AG04449 (cell line): ENCODE measurements around the gene DPEP2NB.
"Not testable (repeated sequence)": the region's sequence is repeated elsewhere in the genome, so short reads cannot be mapped to it uniquely, and the experiment has no call there.

Experiments
- CTCF ChIA-PET: fragments of 350-600 bp; formaldehyde crosslinking; extraction: SDS; loops from one replicate; lab custom pipeline; 2021; ENCODE audit warnings: antibody characterized with exemption; lab: Yijun Ruan, JAX
- POLR2A ChIA-PET: fragments of 400-600, 350-600 bp; formaldehyde crosslinking; extraction: SDS; loops from one replicate; lab custom pipeline; 2020; ENCODE audit warnings: antibody characterized with exemption, inconsistent platforms; lab: Yijun Ruan, JAX
- DNase-seq: peaks from one replicate; pipeline ENCODE4 v3.0.0-alpha.2; 2010; ENCODE audit warnings: low read depth, low spot score
- H3K4me3 ChIP-seq: 2 replicates; pipeline ENCODE4 v1.5.1; 2011; ENCODE audit warnings: low read depth, mild to moderate bottlenecking, control low read depth, low read length
- CTCF ChIP-seq: IDR thresholded peaks from one replicate; pipeline ENCODE4 v1.5.1; 2011; ENCODE audit warnings: mild to moderate bottlenecking, moderate library complexity, low read length, control low read depth, inconsistent platforms; ENCODE audit not compliant: insufficient read depth; ENCODE audit errors: missing control alignments

DPEP2NB gene

DNA sequence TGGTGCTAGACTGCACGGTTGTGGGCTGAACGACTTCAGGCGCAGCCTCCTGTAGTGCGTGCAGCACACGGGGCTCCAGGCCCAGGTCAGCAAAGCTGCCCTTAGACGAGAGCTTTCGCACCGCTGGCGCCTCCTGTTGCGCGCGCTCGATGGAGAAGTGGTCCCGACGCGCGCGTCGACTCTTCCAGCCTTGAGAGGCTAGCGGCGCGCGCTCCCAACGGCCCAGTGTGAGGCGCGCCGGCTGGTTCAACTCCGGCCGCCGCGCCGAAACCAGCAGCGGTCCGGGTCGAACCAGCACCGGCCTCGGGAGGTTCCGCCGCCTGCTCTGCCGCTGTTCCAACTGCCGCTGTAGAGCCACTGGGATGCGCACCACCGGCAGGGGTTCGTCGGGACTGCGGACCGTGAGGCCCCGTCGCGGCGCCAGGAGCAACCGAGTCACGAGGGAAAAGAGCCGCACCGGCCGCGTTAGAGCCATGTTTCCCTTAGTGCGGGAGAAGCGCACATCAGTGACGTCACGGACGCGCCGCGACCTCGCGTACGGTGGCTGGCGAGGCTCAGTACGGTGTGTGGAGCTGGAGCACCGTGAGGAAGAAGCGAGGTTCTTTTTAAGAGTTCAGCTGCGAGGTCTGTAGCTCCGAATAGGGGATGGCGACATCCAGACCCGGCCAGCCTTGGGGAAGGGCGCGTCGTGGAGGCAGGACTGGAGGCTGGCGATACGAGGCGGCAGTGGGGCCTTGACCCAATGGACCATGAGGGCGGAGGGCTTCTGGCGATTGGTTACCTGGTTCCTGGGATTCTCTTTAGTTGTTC is 7.2 kb upstream of the DPEP2NB start, which contains the start of the genes DDX28 and DUS2:
Gene DDX28 (minus strand): TSS at position 505 of the 810 bp plus-strand sequence. CDS start 30 bp downstream, at position 475.
Gene DUS2 (plus strand): TSS at position 557 of the 810 bp plus-strand sequence. CDS start 14,740 bp downstream, outside the sequence.
- H3K4me3 ChIP-seq, result peak within 1 kb of the TSS; percentile 99
- no peak for TF ChIP-seq CTCF
- DNase-seq, result peak; percentile 38
- CTCF ChIA-PET, result interaction anchor here (0.7 to 3.3 kb wide), 8 partner anchors 9 to 207 kb away, joined by 3 to 25 read pairs (median 3); no protein-coding TSS in a partner anchor
- POLR2A ChIA-PET, result interaction anchor here (0.5 to 1.6 kb wide), 4 partner anchors 8 to 208 kb away, joined by 3 to 5 read pairs (median 3); no protein-coding TSS in a partner anchor

DNA sequence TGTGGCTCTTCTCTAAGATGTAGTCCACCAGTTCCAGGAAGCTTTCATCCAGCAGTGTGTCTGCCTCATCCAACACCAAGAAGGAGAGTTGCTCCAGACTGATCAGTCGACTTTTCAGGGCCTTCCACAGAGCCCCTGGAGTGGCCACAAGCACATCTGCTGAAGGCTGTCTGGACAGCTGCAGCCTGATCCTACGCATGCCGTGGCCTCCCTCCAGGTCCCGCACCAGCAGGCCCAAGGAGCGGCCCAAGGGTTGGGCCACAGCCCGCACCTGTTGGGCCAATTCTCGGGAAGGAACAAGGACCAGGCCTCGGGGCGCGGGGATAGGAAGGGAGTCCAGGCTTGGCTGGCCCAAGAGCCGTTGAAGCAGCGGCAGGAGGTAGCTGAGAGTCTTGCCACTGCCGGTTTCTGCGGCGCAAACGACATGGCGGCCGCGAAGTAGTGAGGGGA is 6.6 kb upstream of the DPEP2NB start:
- TF ChIP-seq CTCF, result no peak
- CTCF ChIA-PET, result interaction anchor here (0.8 to 3.3 kb wide), 6 partner anchors 12 to 207 kb away, joined by 3 to 25 read pairs (median 4); no protein-coding TSS in a partner anchor
- H3K4me3 ChIP-seq, result peak overlapping the region; percentile 99
- POLR2A ChIA-PET, result interaction anchor here (1.6 kb wide), 1 partner anchor 43 kb away, joined by 5 read pairs; no protein-coding TSS in a partner anchor
- no peak for DNase-seq

DNA sequence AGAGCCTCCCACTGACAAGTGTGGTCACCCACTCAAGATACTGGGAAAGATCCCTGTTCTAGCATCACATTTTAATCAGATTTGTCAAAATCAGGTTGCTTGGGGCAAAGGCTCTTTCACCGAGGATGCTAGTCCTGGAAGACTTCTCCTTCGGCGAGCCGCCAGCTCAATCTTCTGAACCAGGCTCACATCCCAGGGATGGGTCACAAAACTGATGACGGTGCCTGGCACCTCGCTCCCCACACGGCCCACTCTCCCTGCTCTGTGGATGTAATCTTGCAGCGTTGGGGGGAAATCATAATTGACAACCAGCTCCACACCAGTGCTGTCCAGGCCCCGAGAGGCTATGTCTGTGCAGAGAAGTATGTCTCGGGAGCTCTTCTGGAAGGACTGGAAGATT is 5.8 kb upstream of the DPEP2NB start:
- peak overlapping the region; percentile 99; the same call in 1 of the 2 replicates for H3K4me3 ChIP-seq
- POLR2A ChIA-PET, result no interaction called here
- no peak for TF ChIP-seq CTCF

GRCh38 chr16:68019167-68019680 is 3.5 kb upstream of the DPEP2NB start:
- DNase-seq, result no peak
- POLR2A ChIA-PET, result no interaction called here
- no peak overlapping the region for H3K4me3 ChIP-seq
- CTCF ChIA-PET, result interaction anchor here (1.1 to 2.0 kb wide), 3 partner anchors 22 to 498 kb away, joined by 3 to 6 read pairs (median 4); no protein-coding TSS in a partner anchor
- no peak for TF ChIP-seq CTCF

More for the DNA sequence above, 5.8 kb upstream of the DPEP2NB start:
- CTCF ChIA-PET, result interaction anchor here (0.6 to 3.3 kb wide), 5 partner anchors 10 to 214 kb away, joined by 3 to 25 read pairs (median 3); no protein-coding TSS in a partner anchor
- DNase-seq, result no peak

- TF ChIP-seq CTCF, result no peak
- DNase-seq, result no peak
- ChIA-PET CTCF (interaction anchor here (0.6 to 1.6 kb wide), 4 partner anchors 10 to 250 kb away, joined by 3 to 4 read pairs (median 3); partner anchors contain the start of genes DDX28 and DUS2), POLR2A (no interaction called here)
- H3K4me3 ChIP-seq, result no peak overlapping the region
Measured at GRCh38 chr16:68013440-68013839, 2.3 kb downstream of the DPEP2NB start.

DNA sequence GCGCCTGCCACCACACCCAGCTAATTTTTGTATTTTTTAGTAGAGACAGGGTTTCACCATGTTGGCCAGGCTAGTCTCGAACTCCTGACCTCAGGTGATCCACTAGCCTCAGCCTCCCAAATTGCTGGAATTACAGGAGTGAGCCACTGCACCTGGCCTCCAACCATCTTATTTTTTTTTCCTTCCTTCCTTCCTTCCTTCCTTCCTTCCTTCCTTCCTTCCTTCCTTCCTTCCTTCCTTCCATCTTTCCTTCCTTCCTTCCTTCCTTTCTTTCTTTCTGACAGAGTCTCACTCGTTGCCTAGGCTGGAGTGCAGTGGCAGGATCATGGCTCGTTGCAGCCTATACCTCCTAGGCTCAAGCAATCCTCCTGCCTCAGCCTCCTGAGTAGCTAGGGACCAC is 5.8 kb downstream of the DPEP2NB start:
- CTCF ChIA-PET, result not testable (repeated sequence)
- POLR2A ChIA-PET, result interaction anchor here (0.7 kb wide), 1 partner anchor 55 kb away, joined by 4 read pairs; no protein-coding TSS in a partner anchor

More for the DNA sequence above, 5.8 kb downstream of the DPEP2NB start:
- not testable (repeated sequence) for DNase-seq, H3K4me3 ChIP-seq
